ENCODE data around the gene MYLK4. TPM values are rescaled to one million over a fixed set of nuclear protein-coding genes. Genes with fewer than 3 reads are reported as not detected.

MYLK4 gene
- total and polyA plus RNA-seq, 4 donors, result 0.27 to 1.6 (median 1.0) TPM

Other genes starting within 250 kb of the MYLK4 start
- 10 to 100 TPM; 36.8 to 48.6 TPM for gene WRNIP1, start 14.5 kb upstream of the MYLK4 start, total RNA-seq
- 10 to 100 TPM; 36.8 to 56.0 TPM for gene WRNIP1, start 14.5 kb upstream of the MYLK4 start, polyA plus RNA-seq
- gene SERPINB1, start 90.9 kb upstream of the MYLK4 start, total RNA-seq, result 100 to 1,000 TPM in 1 of 2 donors, 10 to 100 TPM in 1; 58.0 to 106 TPM
- gene SERPINB1, start 90.9 kb upstream of the MYLK4 start, polyA plus RNA-seq, result 100 to 1,000 TPM in 1 of 2 donors, 10 to 100 TPM in 1; 85.1 to 242 TPM
- gene SERPINB9, start 152.4 kb upstream of the MYLK4 start, total RNA-seq, result 10 to 100 TPM; 14.0 to 33.3 TPM
- 10 to 100 TPM in 1 of 2 donors, 1 to 10 TPM in 1; 5.4 to 36.1 TPM for gene SERPINB9, start 152.4 kb upstream of the MYLK4 start, polyA plus RNA-seq
- gene SERPINB6, start 220.6 kb upstream of the MYLK4 start, total RNA-seq, result 100 to 1,000 TPM; 113 to 155 TPM
- 100 to 1,000 TPM; 126 to 129 TPM for gene SERPINB6, start 220.6 kb upstream of the MYLK4 start, polyA plus RNA-seq
- 10 to 100 TPM in 1 of 2 donors, 1 to 10 TPM in 1; 9.4 to 47.1 TPM for gene NQO2, start 249.0 kb upstream of the MYLK4 start, total RNA-seq
- gene NQO2, start 249.0 kb upstream of the MYLK4 start, polyA plus RNA-seq, result 10 to 100 TPM; 42.6 to 43.7 TPM

Measured in lung (tissue), 4 donors.